ENCODE data around the gene SGK1. TPM values are rescaled to one million over a fixed set of nuclear protein-coding genes. Genes with fewer than 3 reads are reported as not detected.
"Not testable (repeated sequence)": the region's sequence is repeated elsewhere in the genome, so short reads cannot be mapped to it uniquely, and the experiment has no call there.

The SGK1 gene
- total RNA-seq, 1 donor from 2014 or later = 7.2 TPM

GRCh38 chr6:134288538-134289203 is 29.2 kb downstream of the SGK1 start:
- DNase-seq (ENCODE audit: low spot score) = no peak
- peaks cover 1% of the 10 kb centered on the region for H3K27me3 Mint-ChIP-seq (ENCODE audit: unreplicated experiment)
- TF ChIP-seq CTCF (IDR thresholded peaks at IDR 0.05; ENCODE audit: unreplicated experiment) = no peak
- H3K27ac Mint-ChIP-seq (ENCODE audit: unreplicated experiment) = no peak overlapping the region
- no peak overlapping the region for H3K4me3 Mint-ChIP-seq (ENCODE audit: unreplicated experiment)
- no peaks in the 10 kb centered on the region for H3K36me3 Mint-ChIP-seq (ENCODE audit: low read depth, unreplicated experiment)
- H3K4me1 Mint-ChIP-seq (ENCODE audit: unreplicated experiment) = no peaks in the 10 kb centered on the region
- H3K9me3 Mint-ChIP-seq (ENCODE audit: unreplicated experiment) = no peaks in the 10 kb centered on the region

DNA sequence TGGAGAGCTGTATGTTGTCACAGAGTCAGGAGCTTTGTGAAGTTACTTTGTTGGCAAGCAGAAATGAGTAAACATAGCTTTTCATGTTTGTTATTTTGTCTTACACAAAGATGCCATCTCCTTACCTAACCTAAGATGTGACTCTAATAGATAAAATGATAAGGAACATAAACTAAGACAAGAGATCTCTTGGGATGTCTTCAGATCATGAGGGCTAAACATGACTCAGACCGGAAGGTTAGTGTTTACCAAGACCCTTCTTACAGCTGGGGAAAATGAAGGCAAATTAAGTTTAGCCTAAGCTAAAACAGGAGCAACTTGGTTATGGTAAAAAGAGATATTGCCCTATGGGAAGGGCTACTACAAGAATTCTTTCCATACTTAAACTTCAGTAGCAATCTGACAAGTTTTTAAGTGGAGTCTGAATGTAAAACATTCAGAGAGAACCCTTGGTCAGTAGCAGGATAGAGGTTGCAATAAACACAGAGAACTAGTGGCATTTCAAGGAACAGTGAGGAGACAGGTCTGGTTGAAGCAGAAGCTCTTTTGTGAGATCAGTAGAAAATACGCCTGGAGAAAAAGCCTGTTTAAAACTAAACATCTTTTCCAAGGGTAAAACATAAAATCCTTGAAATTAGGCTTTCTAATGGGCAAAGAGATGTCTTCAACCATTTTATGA is 29.9 kb downstream of the SGK1 start:
- Mint-ChIP-seq H3K9me3 (ENCODE audit: unreplicated experiment) (no peaks in the 10 kb centered on the region), H3K27me3 (ENCODE audit: unreplicated experiment) (peaks cover 1% of the 10 kb centered on the region), H3K4me3 (ENCODE audit: unreplicated experiment) (no peak overlapping the region), H3K27ac (ENCODE audit: unreplicated experiment) (no peak overlapping the region), H3K36me3 (ENCODE audit: low read depth, unreplicated experiment) (no peaks in the 10 kb centered on the region), H3K4me1 (ENCODE audit: unreplicated experiment) (no peaks in the 10 kb centered on the region)
- TF ChIP-seq CTCF (IDR thresholded peaks at IDR 0.05; ENCODE audit: unreplicated experiment) = no peak
- no peak for DNase-seq (ENCODE audit: low spot score)

- no peak for DNase-seq (ENCODE audit: low spot score)
- Mint-ChIP-seq H3K27me3 (ENCODE audit: unreplicated experiment) (peaks cover 1% of the 10 kb centered on the region), H3K36me3 (ENCODE audit: low read depth, unreplicated experiment) (no peaks in the 10 kb centered on the region), H3K4me3 (ENCODE audit: unreplicated experiment) (no peak overlapping the region), H3K4me1 (ENCODE audit: unreplicated experiment) (no peaks in the 10 kb centered on the region), H3K9me3 (ENCODE audit: unreplicated experiment) (no peaks in the 10 kb centered on the region), H3K27ac (ENCODE audit: unreplicated experiment) (no peak overlapping the region)
- TF ChIP-seq CTCF (IDR thresholded peaks at IDR 0.05; ENCODE audit: unreplicated experiment) = no peak
Observed at GRCh38 chr6:134282816-134283215, 35.1 kb downstream of the SGK1 start.

DNA sequence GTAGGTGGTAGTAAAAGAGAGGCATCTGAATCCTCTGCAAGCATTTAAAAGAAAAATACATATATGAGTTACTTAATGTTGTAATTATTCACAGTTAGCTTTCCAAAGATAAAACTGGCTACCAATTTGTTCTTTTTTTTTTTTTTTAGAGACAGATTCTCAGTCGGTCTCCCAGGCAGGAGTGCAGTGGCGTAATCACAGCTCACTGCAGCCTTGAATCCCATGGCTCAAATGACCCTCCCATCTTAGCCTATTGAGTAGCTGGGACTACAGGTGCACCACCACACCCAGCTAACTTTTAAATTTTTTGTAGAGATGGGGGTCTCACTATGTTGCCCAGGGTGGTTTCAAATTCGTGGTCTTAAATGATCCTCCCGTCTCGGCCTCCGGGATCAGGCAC is 36.5 kb downstream of the SGK1 start:
- Mint-ChIP-seq H3K4me3 (ENCODE audit: unreplicated experiment) (no peak overlapping the region), H3K27ac (ENCODE audit: unreplicated experiment) (no peak overlapping the region), H3K27me3 (ENCODE audit: unreplicated experiment) (peaks cover 1% of the 10 kb centered on the region), H3K4me1 (ENCODE audit: unreplicated experiment) (no peaks in the 10 kb centered on the region), H3K36me3 (ENCODE audit: low read depth, unreplicated experiment) (no peaks in the 10 kb centered on the region), H3K9me3 (ENCODE audit: unreplicated experiment) (no peaks in the 10 kb centered on the region)
- TF ChIP-seq CTCF (IDR thresholded peaks at IDR 0.05; ENCODE audit: unreplicated experiment) = no peak
- DNase-seq (ENCODE audit: low spot score) = no peak

DNA sequence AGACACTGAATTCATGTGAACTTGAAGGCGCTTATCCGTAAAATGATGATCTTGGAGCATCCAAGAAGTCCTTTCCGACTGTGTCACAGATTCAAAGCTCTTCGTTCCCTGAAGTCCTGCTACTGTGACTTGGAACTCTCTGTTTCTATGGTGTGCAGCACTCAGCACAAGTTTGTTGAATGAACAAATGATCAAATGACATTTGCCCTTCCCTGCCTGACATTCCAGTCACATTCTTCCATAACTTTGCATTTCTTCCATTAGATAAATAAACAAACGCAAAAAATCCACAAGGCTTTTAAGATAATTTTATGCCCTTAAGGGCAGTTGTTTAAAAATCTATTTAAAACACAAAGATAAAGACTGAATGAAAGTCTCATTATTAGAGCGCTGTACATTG is 39.9 kb downstream of the SGK1 start:
- Mint-ChIP-seq H3K4me1 (ENCODE audit: unreplicated experiment) (no peaks in the 10 kb centered on the region), H3K9me3 (ENCODE audit: unreplicated experiment) (no peaks in the 10 kb centered on the region), H3K4me3 (ENCODE audit: unreplicated experiment) (no peak overlapping the region), H3K27me3 (ENCODE audit: unreplicated experiment) (no peaks in the 10 kb centered on the region), H3K36me3 (ENCODE audit: low read depth, unreplicated experiment) (no peaks in the 10 kb centered on the region), H3K27ac (ENCODE audit: unreplicated experiment) (no peak overlapping the region)
- no peak for DNase-seq (ENCODE audit: low spot score)
- no peak for TF ChIP-seq CTCF (IDR thresholded peaks at IDR 0.05; ENCODE audit: unreplicated experiment)

DNA sequence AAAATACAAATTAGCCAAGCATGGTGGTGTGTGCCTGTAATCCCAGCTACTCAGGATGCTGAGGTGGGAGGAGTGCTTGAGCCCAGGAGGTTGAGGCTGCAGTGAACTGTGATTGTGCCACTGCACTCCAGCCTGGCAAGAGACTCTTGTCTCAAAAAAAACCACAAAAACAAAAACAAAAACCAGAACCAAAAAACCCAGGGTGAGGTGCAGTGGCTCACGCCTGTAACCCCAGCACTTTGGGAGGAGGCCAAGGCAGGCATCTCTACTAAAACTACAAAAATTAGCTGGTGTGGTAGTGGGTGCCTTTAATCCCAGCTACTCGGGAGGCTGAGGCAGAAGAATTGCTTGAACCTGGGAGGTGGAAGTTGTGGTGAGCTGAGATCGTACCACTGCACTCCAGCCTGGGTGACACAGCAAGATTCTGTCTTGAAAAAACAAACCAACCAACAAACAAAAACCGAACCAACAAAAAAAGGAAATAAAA is 41.0 kb downstream of the SGK1 start:
- not testable (repeated sequence) for H3K36me3 Mint-ChIP-seq (ENCODE audit: low read depth, unreplicated experiment); H3K4me3 Mint-ChIP-seq (ENCODE audit: unreplicated experiment); H3K4me1 Mint-ChIP-seq (ENCODE audit: unreplicated experiment); DNase-seq (ENCODE audit: low spot score); H3K27ac Mint-ChIP-seq (ENCODE audit: unreplicated experiment); H3K27me3 Mint-ChIP-seq (ENCODE audit: unreplicated experiment); H3K9me3 Mint-ChIP-seq (ENCODE audit: unreplicated experiment)
